B cell (primary cell): ENCODE measurements around the gene KCNQ1OT1. TPM values are rescaled to one million over a fixed set of nuclear protein-coding genes. Genes with fewer than 3 reads are reported as not detected.

Experiments
- ATAC-seq: fragments of 200-7000 bp; cut with Tn5 transposase; one replicate; pipeline ENCODE4 v1.10.0; 2021; ENCODE audit warnings: low read depth, mild to moderate bottlenecking, moderate number of reproducible peaks, moderate library complexity
- CTCF ChIA-PET: fragments of 350-600 bp; sonication (Branson Sonifier 250); formaldehyde crosslinking; loops from one replicate; lab custom pipeline; 2021; ENCODE audit warnings: antibody characterized with exemption, inconsistent platforms; lab: Charles Lee
- POLR2A ChIA-PET: fragments of 350-600 bp; sonication (Branson Sonifier 250); formaldehyde crosslinking; loops from one replicate; lab custom pipeline; 2021; ENCODE audit warnings: antibody characterized with exemption; lab: Charles Lee
- DNase-seq: peaks from one replicate; pipeline ENCODE4 v3.0.0; 2013
- H2AFZ ChIP-seq: 2 replicates; pipeline ENCODE4 v1.6.1; 2012; ENCODE audit warnings: mild to moderate bottlenecking, low read depth, low read length; ENCODE audit not compliant: insufficient read depth, poor library complexity, severe bottlenecking
- H3K27ac ChIP-seq, 2 donors: 1 replicate in 1 of 2; 2 replicates in 1 of 2; pipeline ENCODE4 v1.5.1; 2012 to 2013; ENCODE audit warnings: low read length in 2 of 2, mild to moderate bottlenecking in 2 of 2, moderate library complexity in 1 of 2
- H3K27me3 ChIP-seq, 4 experiments: fragments of 200-600 bp in 1 of 4; sonication (generic) in 1 of 4; replicated peaks in 1 of 4; 1 replicate in 2 of 4; 2 replicates in 2 of 4; pipeline versions ENCODE4 v1.6.1 to v1.7.0; 2013 to 2016; ENCODE audit warnings: low read length in 3 of 4, mild to moderate bottlenecking in 2 of 4, mixed read lengths in 1 of 4, moderate library complexity in 1 of 4; ENCODE audit not compliant: insufficient read depth in 4 of 4, control insufficient read depth in 3 of 4; ENCODE audit errors: control extremely low read depth in 1 of 4
- H3K36me3 ChIP-seq, 2 experiments: replicated peaks in 1 of 2; 1 replicate in 1 of 2; 2 replicates in 1 of 2; pipeline versions ENCODE4 v1.6.1 to v1.7.1; 2013; ENCODE audit warnings: low read length in 1 of 2; ENCODE audit not compliant: insufficient read depth in 2 of 2, control insufficient read depth in 1 of 2; ENCODE audit errors: control extremely low read depth in 1 of 2, extremely low read depth in 1 of 2
- H3K4me1 ChIP-seq, 2 donors: fragments of 200-600 bp in 1 of 2; sonication (generic) in 1 of 2; 1 replicate in 1 of 2; 2 replicates in 1 of 2; pipeline versions ENCODE4 v1.5.1 to v1.6.1; 2013 to 2017; ENCODE audit warnings: low read length in 2 of 2; ENCODE audit not compliant: control insufficient read depth in 2 of 2, insufficient read depth in 2 of 2
- H3K4me2 ChIP-seq: replicated peaks from 2 replicates; pipeline ENCODE3; 2012; ENCODE audit warnings: mild to moderate bottlenecking, low read depth, low read length; ENCODE audit not compliant: poor library complexity, severe bottlenecking
- H3K4me3 ChIP-seq, 5 experiments: fragments of 200-600 bp in 1 of 5; sonication (generic) in 1 of 5; 1 replicate in 3 of 5; 2 replicates in 2 of 5; pipeline versions ENCODE4 v1.5.1 to v1.7.0; 2011 to 2016; ENCODE audit warnings: low read length in 4 of 5, mild to moderate bottlenecking in 4 of 5, low read depth in 2 of 5, control low read depth in 1 of 5, moderate library complexity in 1 of 5; ENCODE audit not compliant: insufficient read depth in 1 of 5; ENCODE audit errors: control extremely low read depth in 1 of 5, extremely low read depth in 1 of 5
- H3K79me2 ChIP-seq: fragments of 200-600 bp; sonication (generic); one replicate; pipeline ENCODE4 v1.6.0; 2016; ENCODE audit warnings: low read length; ENCODE audit not compliant: control insufficient read depth, insufficient read depth
- H3K9ac ChIP-seq: fragments of 200-600 bp; sonication (generic); 2 replicates; pipeline ENCODE4 v1.6.1; 2017; ENCODE audit warnings: mild to moderate bottlenecking, low read length, moderate library complexity
- H3K9me3 ChIP-seq, 3 donors: one replicate each; pipeline versions ENCODE4 v1.6.1 to v1.7.1; 2013; ENCODE audit warnings: low read length in 2 of 3; ENCODE audit not compliant: control insufficient read depth in 2 of 3, insufficient read depth in 1 of 3; ENCODE audit errors: control extremely low read depth in 1 of 3
- H4K20me1 ChIP-seq: 2 replicates; pipeline ENCODE4 v1.6.0; 2012; ENCODE audit warnings: mild to moderate bottlenecking, low read length; ENCODE audit not compliant: insufficient read depth, control insufficient read depth, poor library complexity, severe bottlenecking
- H3K27ac Mint-ChIP-seq: one replicate; pipeline ENCODE4 v1.8.0; 2021; ENCODE audit warnings: mixed read lengths
- H3K27me3 Mint-ChIP-seq: one replicate; pipeline ENCODE4 v1.8.0; 2021; ENCODE audit warnings: mixed read lengths
- H3K4me1 Mint-ChIP-seq: one replicate; pipeline ENCODE4 v1.8.0; 2021; ENCODE audit warnings: mixed read lengths
- H3K4me3 Mint-ChIP-seq: one replicate; pipeline ENCODE4 v1.8.0; 2021; ENCODE audit warnings: mixed read lengths
- H3K9me3 Mint-ChIP-seq: one replicate; pipeline ENCODE4 v1.8.0; 2022; ENCODE audit warnings: mixed read lengths; ENCODE audit not compliant: insufficient read depth
- EZH2 ChIP-seq: IDR thresholded peaks from 2 replicates; pipeline ENCODE4 v1.6.1; 2012; ENCODE audit warnings: borderline replicate concordance, low read depth, mild to moderate bottlenecking, moderate library complexity, low read length; ENCODE audit not compliant: insufficient read depth, poor library complexity, severe bottlenecking
- WGBS: methylation state at CpG from one replicate; pipeline ENCODE4 v1.1.5; 2013; ENCODE audit warnings: missing lambda C conversion rate; ENCODE audit not compliant: insufficient coverage; 5-methylcytosine and 5-hydroxymethylcytosine counted together
- intact Hi-C: fragments of 100-400 bp; cut with micrococcal nuclease; formaldehyde crosslinking; loops from one replicate; pipeline ENCODE4 v1.10.0; 2022
- polyA plus RNA-seq: library from polyadenylated mRNA; depleted of rRNA; stranded (reverse); fragments of >200 nt; gene quantifications from 2 replicates; pipeline ENCODE4 v1.2.3, GENCODE V29; 2012
- total RNA-seq, 2 donors: library from RNA; stranded (reverse); fragments of 120-200 nt in 1 of 2; gene quantifications; 1 replicate in 1 of 2; 2 replicates in 1 of 2; pipeline versions ENCODE4 v1.2.3 to v1.2.4, GENCODE V29; 2013 to 2022
- TF ChIP-seq, protein P1 (sequence below): fragments of 200-600 bp; IDR thresholded peaks from one replicate; pipeline ENCODE4 v1.8.0; 2022; ENCODE audit warnings: antibody characterized with exemption, mild to moderate bottlenecking

KCNQ1OT1 gene
- total and polyA plus RNA-seq, 2 donors (not counting 1 experiment from before 2014, with no cell fraction given) = 0.03 to 0.89 TPM

GRCh38 chr11:2590965-2591754 lies 108.6 kb downstream of the KCNQ1OT1 start:
- Mint-ChIP-seq H3K27me3 (no peaks in the 10 kb centered on the region), H3K4me3 (no peak overlapping the region), H3K27ac (no peak overlapping the region), H3K4me1 (no peaks in the 10 kb centered on the region), H3K9me3 (no peaks in the 10 kb centered on the region)
- no peak for TF ChIP-seq EZH2
- TF ChIP-seq, protein P1, sequence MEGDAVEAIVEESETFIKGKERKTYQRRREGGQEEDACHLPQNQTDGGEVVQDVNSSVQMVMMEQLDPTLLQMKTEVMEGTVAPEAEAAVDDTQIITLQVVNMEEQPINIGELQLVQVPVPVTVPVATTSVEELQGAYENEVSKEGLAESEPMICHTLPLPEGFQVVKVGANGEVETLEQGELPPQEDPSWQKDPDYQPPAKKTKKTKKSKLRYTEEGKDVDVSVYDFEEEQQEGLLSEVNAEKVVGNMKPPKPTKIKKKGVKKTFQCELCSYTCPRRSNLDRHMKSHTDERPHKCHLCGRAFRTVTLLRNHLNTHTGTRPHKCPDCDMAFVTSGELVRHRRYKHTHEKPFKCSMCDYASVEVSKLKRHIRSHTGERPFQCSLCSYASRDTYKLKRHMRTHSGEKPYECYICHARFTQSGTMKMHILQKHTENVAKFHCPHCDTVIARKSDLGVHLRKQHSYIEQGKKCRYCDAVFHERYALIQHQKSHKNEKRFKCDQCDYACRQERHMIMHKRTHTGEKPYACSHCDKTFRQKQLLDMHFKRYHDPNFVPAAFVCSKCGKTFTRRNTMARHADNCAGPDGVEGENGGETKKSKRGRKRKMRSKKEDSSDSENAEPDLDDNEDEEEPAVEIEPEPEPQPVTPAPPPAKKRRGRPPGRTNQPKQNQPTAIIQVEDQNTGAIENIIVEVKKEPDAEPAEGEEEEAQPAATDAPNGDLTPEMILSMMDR = no peak
- no peaks in the 10 kb centered on the region for H3K79me2 ChIP-seq
- H4K20me1 ChIP-seq = no peaks in the 10 kb centered on the region
- H3K9me3 ChIP-seq = no peaks in the 10 kb centered on the region
- H3K27me3 ChIP-seq = no peaks in the 10 kb centered on the region
- no peak for DNase-seq
- CTCF ChIA-PET = no interaction called here
- no peak overlapping the region for H3K9ac ChIP-seq
- ATAC-seq = no peak
- POLR2A ChIA-PET = no interaction called here
- no peak overlapping the region for H3K4me2 ChIP-seq
- intact Hi-C loops = no loop called here
- H3K4me3 ChIP-seq = no peak overlapping the region
- peaks cover 0 to 19% of the 10 kb centered on the region in 2 experiments for H3K36me3 ChIP-seq
- WGBS = 91% methylated on average over 28 of the region's 28 CpGs
- no peak overlapping the region for H2AFZ ChIP-seq
- no peaks in the 10 kb centered on the region for H3K4me1 ChIP-seq
- H3K27ac ChIP-seq = no peak overlapping the region
